GM19328 (cell line): ENCODE data around the gene CD180.
A peak's percentile ranks its signal among the peaks of the same experiment; 100 is the strongest.

Experiments
- ATAC-seq: cut with Tn5 transposase; IDR thresholded peaks from one replicate; pipeline ENCODE4 v1.9.1; 2021; ENCODE audit warnings: mild to moderate bottlenecking, moderate library complexity; ENCODE audit not compliant: unreplicated experiment

CD180 gene

DNA sequence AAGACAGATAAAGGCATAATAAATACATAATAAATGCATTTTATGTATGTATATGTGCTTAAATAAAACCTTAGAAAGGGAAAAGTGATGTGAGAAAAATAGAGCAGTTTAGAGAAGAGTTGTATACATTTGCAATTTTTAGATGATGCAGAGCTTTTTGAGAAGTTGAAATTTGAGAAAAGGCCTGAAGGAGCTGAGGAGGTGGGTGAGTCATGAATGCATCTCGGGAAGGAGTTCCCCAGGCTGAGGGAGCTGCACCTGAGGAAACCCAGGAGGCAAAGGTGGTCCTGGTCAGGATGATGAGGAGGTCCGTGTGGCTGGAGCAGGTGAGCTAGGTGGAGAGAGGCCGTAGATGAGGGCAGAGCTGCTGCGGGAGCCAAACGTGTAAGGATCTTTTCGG is 17.4 kb upstream of the CD180 start:
- no peak for ATAC-seq

DNA sequence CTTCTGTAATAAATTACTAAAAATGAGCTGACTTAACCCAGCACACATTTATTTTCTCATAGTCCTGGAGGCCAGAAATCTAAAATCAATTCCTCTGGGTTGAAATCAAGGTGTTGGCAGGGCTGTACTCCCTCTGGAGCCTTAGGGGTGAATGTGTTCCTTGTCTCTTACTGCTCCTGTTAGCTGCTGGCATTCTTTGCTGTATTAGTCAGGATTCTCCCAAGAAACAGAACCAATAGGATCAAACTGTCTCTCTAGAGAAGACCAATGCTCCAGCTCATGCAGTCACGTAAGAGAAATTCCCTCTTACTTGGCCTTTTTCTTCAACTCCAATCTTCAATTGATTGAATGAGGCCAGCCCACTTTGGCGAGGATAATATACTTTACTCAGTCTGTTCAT is 15.3 kb upstream of the CD180 start:
- no peak for ATAC-seq

DNA sequence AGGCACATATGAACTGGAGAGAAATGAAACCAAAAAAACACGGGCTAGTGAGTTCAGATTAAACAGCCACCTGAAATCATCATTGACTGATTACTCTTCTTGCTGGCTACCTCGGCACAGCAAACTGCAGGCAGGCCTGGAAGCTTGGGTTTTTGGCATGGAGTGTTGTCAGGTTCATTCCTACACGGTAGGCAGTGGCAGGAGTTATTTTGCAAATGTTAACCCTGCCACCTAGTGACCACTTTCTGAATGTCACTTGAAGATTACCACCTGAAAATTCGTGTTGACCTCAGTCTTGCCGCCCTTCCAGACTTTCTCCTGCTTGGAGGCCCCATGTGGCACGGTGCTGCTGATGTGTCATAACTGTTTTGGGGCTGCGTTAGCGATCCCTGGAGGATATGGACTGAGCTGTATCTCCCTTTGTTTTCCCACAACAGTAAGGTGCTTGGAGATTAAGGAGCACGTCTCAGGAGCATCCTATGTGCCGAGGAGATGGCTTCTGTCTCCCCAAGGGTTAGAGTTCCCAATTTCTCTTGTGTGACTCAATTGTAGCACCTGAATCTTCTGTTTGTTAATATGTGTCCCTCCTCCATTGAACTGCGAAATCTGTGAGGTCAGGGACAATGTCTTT is 12.7 kb upstream of the CD180 start:
- ATAC-seq, result no peak

DNA sequence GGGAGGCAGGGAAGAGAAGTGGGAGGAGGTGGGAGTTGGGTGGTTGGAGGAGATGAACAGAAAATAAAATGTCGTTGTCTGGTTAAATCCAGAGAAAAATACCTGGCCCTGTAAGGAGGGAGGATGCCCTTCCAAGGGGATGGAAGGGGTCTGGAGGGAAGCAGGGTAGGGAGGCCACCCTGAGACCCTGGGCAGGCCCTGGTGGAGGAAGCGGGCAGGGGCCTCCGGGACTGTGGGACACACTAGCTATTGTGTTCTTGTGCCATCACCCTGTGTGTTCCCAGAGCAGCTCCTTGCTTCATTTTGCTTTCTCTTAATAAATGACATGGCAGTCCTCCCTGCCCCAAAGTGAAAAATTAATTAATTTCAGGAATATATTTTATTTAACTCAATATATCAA is 11.8 kb upstream of the CD180 start:
- no peak for ATAC-seq

DNA sequence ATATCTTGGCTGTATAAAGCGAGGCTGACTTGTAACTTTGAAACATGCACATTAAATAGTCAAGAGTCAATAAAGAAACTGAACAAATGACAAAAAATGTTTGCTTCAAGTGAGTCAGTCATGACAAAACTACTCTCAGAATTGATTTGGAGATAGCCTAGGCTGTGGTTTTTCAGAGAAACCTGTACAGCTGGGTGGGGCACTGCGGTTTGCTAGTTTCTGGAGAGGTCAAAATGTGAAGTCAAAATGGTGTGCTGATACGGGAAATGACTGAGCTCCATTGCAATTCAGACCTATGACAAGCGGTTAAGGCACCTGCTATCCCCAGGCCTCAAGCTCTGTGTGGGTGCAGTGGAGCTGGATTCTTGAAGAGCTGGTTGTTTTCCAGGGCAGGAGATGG is 10.3 kb upstream of the CD180 start:
- peak; percentile 73 for ATAC-seq

DNA sequence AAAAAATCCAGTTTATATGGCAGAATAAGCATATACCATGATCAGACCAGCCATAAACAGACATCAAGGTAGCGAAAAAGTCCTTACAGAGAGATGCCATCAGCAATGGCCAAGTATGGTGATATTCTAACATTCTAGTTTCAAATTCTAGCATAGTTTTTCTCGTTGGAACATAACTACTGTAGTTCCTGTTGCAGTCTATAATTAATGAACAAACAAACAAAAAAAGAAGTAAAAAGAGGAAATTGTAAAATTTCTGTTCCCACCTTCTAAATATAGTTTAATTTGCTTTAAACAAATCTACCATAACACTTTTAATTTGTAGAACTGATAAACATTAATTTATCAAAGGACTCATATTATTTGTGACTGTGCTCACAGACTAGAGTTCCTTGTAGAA is 9.9 kb upstream of the CD180 start:
- ATAC-seq, result peak; percentile 30

DNA sequence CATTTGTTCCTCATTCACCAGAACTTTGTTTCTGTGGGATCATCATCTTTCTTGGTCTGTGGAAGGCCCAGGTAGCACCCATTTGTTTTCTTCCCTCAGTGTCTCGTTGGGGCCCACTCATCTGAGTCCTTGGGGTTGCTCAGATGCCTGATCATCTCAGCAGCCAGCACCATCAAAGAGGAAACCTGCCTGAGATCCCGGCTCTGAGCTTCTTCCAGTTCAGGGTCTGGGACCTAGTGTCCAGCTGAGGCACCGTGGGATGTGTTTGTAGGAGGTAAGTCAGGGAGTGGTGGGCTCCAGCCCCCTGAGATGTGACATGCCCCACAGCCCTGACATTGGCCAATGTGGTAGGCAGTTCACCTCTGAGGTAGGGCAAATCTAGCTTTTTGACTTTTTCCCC is 9.4 kb upstream of the CD180 start:
- ATAC-seq, result no peak

DNA sequence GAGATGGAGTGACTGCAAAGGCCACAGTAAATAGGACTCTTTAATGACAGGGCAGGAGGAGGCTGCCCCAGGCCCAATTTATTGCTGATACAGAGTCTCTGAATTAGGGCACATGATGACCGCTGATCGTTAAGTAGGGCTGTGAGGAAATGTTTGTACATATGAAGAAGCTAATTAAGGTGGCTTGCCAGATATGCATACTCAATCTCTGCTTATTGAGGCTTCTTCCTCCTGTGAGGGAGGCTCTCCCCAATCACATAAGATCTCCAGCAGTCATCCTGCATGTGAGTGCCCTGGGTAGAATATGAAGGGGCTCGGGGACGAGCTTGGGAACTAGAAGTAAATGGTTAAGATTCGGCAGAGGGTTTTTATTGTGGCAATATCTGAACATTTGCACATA is 8.2 kb upstream of the CD180 start:
- no peak for ATAC-seq

DNA sequence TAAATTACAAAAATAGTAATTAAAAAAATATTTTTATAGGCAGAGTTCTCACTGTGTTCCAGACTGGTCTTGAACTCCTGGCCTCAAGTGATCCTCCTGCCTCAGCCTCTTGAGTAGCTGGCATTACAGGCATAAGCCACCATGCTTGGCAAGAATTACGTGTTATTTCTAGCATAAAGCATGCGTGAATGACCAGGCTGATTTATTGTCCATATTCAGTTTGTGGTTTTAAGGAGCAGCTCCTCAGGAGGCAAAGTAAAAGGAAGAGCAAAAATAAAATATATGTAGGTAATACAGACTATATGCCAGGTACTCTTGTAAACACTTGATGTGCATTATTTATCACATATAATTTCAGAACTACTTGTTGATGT is 7.1 kb upstream of the CD180 start:
- no peak for ATAC-seq

DNA sequence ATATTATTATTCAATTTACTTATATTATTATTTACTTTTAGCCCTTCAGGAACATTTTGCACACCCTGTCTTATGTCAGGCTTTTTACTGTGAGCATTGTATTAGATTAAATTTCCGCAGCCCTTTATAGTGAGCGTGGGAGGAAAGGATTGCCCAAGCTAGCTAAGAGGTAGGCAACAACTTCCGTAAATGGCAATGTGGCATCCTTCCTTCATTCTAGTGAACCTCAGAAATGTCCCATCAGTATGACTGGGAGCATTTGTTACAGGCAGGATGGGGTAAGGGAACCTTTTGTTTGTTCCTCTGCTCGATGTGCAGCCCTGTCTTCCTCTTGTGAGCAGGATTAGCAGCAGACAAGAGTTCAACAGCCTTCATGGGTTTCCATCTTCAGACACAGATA is 6.2 kb upstream of the CD180 start:
- ATAC-seq, result no peak

DNA sequence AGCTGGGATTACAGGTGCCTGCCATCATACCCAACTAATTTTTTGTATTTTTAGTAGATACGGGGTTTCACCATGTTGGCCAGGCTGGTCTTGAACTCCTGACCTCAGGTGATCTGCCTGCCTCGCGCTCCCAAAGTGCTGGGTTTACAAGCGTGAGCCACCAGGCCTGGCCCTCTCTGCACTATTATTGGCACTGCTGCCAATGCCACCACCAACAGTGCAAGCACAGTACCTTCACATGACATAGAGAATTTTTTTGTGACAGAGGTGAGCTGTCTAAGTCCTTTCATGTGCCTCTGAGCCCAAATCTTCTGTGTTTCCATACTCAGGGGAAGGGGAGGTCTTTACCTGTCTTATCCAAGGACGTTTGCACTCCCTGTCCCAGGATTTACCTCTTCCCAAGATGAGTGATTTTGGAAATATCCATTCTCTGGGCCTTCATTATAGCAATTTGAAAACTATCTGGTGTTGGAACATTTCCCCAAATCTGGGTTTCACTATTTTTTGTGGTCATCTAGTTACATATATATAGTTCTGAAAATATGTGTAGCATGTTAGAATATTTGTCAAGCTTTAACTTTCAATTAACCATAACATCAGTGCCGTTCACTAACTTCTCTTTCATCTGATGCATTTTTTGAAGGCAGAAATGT is 5.4 kb upstream of the CD180 start:
- no peak for ATAC-seq

DNA sequence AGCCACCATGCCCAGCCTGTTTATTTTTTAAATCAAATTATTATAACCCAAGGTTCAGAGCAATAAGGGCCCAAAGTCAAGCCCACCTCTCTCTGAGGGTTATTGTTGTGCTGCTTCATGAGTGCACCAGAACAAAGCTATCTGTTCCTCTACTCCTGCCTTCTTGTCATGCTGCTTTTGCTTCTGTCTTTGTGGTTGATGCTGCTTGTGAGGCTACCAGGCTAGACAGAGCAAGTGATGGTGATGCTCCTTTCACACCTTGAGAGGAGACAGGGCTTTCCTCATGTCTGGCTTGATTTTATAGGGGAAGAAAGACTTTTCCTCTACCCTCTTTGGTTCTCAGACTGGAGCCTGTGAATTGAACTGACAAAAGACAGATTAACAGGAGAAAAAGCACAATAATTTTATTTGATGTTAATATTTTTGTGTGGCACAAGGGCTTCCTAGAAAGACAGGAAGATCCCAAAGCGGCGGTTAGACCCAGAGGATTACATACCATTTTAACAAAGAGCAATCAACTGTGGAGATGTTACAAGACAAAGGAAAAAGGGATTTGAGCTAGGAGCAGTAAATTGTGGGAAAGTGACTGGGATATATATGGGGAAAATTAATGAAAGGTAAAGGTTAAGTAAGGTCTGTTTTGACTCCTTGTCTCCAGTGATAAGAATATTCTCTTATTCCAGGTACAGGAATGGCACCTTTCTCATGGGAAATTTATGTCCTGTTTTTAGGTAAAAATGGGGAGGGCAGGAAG is 4.4 kb upstream of the CD180 start:
- peak; percentile 28 for ATAC-seq

DNA sequence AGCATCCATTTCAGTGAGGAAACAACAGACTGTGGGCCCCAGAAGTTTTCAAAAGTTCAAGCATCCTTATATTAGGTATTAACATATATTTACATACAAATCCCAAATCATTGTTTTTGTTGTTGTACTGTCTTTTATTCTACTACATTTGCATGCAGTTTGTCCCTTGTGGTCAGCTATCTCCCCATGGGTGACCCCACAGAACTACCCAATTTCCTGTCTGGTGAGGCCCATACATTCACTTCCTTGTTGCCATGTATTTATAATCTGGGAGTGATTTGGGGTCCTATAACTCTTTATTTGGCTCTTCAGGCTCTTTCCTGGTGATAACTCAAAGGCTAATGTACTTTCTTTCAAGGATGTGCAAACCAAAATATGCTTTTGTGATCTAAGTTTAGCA is 3.3 kb upstream of the CD180 start:
- no peak for ATAC-seq

DNA sequence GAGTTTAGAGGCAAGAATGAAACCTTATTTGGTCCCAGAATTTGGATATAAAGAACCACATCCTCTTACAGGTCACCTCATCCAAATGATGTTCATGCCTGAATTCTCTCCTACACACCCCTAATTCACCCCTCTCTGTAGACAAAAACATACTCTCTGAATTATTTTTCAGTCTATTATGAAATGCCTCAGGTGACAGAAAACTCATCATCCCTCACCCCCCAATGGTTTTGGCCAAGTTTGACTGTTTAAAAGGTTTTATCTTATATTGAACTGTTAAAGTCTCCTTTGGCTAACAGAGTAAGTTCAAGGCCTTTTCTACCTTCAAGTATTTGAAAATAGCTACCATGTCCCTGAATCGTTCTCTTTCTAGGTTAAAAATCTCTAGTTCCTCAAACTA is 2.3 kb upstream of the CD180 start:
- ATAC-seq, result no peak

DNA sequence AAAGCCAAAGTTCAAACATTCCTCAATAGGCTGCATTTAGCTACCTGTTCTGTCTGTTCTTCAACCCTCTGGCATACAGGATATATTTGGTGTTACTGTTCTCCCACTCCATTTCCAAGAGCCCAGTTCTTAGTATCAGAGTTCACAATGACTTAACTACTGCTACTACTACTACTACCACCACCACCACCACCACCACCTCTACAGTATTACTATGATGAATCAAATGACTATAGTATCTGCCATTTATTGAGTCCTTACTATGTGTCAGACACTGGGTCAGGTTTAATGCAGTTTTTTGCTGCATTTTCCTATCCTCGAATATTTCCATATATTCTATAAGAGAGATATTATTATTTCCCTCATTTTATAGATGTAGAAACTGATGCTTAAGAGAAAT is 937 bp upstream of the CD180 start:
- no peak for ATAC-seq

DNA sequence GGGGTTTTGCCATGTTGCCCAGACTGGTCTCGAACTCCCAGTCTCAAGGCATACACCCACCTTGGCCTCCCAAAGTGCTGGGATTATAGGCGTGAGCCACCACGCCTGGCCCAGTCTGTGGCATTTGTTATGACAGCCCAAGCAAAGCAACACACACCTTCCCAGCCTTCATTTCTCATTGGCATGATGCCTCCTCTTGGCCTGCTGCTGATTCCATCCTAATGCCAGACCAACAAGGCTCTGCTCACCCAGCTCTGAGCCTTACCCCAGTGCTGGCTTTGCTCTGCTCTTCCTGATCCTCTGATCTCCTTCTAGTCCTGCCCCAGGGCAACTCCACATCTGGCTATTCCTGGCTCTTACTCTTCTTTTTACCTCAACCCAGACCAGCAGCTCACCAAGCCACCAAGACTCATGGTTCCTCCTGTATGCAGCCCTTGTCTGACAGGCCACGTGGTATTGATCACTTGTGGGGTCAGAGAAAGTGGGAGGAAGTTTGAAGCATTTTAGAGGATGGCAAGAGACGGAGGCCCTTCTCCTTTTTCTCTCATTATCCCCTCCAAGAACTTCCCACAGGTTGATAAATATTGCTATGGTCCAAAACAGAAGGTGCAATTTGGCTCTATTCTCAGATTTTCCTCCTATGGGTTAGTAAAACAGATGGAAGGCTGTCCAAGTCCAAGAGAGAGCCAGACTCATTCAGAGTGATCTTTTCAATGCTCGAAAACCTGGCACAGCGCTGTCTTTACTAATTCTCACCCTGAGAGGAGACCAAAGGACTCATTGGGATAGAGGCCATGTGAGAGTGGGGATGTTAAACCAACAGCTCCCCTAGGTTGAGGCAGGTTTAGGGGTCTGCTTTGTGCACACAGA is 958 bp downstream of the CD180 start:
- peak; percentile 30 for ATAC-seq

DNA sequence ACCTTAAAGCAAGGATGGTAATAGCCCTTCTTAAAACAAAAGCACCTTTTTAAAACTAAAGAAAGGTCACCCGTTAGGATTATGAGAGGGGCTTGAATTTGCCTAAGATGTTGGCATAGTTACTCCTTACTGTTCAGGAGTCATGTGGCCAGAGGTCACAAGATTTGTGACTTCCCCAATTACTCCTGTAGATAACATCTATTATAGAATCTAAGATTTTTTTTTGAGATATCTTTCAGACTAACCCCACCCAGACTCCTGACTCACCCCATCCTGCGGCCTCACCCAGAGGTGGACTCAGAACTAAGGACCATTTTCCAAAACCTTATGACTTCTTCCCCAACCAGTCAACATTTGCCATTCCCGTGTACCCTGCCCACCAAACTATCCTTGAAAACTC is 2.4 kb downstream of the CD180 start:
- no peak for ATAC-seq

DNA sequence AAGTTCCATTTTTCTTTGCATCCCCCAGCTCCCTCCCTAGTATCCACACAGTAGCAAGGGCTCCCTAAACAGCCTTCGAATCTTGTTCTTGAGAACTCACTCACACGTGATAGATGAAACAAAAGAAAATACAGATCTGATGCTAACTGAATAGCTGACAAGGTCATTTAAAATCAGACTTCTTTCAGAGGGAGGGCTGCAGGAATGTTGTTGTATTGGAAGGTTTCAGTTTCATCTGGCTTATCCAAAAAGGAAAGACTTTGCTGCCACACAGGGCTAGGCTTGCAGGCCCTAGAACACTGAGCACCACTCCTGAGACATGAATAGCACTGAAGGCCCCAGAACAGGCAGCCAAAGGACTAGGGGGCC is 3.2 kb downstream of the CD180 start:
- no peak for ATAC-seq

DNA sequence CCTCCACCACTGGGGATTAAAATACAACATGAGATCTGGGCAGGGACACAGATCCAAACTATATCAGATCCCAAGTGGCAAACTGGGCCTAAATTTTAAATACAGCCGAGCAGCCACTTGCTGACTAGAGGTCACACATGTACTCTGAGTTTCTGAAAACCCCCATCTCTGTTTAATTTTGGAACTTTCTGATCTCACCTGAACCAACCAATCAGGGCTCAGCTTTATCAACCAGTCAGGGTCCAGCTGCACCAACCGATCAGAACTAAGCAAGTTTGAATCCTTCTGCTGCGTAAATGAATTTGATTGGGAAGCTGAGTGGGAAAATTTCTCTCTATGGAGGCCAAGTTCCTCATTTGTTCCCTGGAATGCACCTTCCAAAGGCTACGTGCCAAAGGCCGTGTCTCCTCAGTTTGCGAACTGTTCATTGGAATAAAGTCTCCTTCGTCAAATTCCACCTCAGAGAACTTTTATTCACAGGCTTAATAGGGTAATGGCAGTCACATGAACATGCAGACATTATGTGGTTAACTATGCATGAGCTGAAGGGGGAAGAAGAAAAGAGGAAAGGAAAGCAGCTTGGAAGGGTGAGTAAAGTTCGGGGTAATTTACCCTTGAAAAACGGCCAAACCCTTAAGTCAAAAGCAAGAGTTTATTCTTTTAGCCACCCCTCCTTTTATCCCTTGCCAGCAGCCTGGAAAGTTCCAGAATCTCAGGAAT is 3.7 kb downstream of the CD180 start:
- ATAC-seq, result no peak

DNA sequence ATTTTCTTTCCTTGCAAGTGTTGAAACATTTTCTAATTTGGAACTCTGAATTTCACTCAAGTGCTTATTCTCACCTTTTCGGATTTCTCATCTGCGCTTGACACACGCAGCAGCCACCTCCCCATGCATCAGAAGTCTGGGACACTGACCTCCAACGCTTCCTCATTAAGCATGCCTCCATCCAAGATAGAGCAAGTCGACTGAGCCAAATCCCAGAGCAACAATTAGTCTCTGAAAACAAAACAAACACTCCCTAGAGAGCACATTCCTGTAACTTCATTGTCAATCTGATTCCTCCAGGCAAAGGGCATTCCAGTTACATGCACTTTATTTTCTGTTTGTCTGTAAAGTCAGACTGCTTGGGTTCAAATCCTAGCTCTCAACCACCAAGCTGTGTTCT is 5.7 kb downstream of the CD180 start:
- ATAC-seq, result no peak

DNA sequence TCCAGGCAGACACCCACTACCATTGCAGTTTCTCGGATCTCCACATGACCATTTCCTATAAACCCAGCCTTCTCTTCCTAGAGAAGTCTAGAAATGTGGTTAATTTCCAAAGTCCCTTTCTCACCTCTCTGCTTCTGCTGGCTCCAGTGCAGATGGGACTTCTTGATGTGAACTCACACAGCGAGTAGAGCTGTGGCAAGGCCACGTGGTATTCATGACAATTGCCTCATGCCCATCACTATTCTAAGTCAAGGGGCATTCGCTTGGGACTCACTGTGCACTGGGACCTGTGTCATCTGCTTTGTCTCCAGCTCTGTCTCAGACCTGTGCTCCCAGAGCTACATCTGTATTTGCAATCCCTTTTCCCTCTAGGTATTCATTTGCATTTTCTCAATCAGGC is 6.2 kb downstream of the CD180 start:
- no peak for ATAC-seq
